HG03378 (cell line): ENCODE data around the gene SYNGR3.

Experiments used
- ATAC-seq: cut with Tn5 transposase; IDR thresholded peaks from one replicate; pipeline ENCODE4 v1.9.1; 2021; ENCODE audit warnings: mild to moderate bottlenecking, moderate library complexity; ENCODE audit not compliant: unreplicated experiment

Gene SYNGR3

DNA sequence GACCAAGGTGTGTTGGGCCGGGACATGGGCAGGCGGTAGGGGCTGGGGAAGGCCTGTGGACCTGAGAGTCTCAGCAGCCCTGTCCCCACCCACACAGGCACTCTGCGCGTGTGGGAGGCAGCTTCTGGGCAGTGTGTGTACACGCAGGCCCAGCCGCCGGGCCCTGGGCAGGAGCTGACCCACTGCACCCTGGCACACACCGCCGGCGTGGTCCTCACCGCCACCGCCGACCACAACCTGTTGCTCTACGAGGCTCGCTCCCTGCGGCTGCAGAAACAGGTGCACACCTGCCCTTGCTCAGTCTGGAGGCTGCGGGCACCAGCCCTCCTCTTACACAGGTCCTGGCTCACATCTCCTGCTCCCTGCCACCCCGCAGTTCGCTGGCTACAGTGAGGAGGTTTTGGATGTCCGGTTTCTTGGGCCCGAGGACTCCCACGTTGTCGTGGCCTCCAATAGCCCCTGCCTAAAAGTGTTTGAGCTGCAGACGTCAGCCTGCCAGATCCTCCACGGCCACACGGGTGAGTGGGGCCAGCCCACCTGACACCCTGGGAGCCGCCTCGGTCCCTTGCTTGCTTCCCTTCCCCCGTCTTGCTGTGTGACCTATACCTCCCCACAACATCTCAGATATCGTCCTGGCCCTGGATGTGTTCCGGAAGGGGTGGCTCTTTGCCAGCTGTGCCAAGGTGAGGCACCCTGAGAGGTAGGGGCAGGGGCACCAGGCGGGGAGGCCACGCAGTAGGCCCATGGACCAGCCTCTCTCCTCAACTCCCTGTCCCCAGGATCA, 14.1 kb upstream of the SYNGR3 start:
- no peak for ATAC-seq

GRCh38 chr16:1976216-1976520, 13.6 kb upstream of the SYNGR3 start:
- no peak for ATAC-seq

DNA sequence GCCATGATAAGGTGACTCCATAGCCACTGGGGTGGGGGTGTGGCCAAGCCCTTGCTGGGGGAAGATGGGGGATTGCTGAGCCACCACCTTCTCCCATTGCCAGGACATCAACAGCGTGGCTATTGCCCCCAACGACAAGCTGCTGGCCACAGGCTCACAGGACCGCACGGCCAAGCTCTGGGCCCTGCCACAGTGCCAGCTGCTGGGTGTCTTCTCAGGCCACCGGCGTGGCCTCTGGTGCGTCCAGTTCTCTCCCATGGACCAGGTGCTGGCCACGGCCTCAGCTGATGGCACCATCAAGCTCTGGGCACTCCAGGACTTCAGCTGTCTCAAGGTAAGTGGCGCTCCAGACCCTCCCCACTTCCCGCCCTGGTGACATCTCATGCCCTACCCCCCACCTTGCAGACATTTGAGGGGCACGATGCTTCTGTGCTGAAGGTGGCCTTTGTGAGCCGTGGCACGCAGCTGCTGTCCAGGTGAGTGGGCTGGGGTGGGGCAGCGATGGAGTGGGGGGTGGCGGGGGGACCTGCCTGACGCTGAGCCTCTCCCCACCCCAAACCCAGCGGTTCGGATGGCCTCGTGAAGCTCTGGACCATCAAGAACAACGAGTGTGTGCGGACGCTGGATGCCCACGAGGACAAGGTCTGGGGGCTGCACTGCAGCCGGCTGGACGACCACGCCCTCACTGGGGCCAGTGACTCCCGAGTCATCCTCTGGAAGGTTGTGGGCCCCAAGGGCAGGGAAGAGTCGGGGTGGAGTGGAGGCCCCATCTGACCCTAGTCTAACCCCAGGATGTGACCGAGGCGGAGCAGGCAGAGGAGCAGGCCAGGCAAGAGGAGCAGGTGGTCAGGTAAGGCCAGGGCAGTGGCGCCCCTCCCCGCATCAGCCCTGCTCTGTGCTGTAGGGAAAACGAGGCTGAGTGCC, 12.6 kb upstream of the SYNGR3 start:
- no peak for ATAC-seq

DNA sequence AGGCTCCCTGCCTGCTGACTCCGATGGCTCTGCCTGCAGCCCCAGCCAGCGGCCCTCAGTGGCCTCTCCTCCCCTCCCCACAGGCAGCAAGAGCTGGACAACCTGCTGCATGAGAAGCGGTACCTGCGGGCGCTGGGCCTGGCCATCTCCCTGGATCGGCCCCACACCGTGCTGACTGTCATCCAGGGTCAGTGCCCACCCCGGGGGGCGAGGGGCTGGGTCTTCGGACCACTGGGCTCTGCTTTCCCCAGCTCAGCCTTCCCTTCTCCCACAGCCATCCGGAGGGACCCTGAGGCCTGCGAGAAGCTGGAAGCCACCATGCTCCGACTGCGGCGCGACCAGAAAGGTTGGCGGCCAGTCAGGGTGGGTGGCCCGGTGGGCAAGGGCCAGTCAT, 11.9 kb upstream of the SYNGR3 start:
- no peak for ATAC-seq

DNA sequence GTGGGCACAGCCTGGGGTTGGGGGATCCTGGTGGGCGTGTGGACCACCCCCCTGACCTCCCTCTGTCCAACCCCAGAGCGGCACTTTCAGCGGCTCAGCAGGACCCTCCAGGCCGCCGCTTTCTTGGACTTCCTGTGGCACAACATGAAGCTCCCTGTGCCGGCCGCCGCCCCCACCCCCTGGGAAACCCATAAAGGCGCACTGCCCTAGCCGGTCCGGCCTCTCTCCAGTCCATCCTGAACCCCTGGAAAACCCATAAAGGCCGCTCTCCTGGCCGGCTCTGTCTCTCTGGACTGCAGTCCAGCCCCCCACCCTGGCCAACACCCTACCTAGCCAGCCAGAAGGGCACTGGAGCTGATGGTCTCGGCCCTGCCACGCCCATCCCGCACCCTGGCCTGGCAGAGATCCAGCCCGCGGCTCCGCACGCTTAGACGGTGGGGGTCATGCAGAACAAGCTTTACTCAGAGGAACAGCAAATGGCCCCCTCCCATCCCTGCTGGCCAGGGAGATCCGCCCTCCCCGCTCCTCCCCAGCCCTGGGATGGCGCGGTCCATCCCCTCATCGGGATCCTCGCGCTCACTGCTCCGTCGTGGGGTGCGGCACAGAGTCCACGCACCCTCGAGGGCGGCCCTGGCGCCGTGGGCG, 11.2 kb upstream of the SYNGR3 start:
- ATAC-seq: no peak

DNA sequence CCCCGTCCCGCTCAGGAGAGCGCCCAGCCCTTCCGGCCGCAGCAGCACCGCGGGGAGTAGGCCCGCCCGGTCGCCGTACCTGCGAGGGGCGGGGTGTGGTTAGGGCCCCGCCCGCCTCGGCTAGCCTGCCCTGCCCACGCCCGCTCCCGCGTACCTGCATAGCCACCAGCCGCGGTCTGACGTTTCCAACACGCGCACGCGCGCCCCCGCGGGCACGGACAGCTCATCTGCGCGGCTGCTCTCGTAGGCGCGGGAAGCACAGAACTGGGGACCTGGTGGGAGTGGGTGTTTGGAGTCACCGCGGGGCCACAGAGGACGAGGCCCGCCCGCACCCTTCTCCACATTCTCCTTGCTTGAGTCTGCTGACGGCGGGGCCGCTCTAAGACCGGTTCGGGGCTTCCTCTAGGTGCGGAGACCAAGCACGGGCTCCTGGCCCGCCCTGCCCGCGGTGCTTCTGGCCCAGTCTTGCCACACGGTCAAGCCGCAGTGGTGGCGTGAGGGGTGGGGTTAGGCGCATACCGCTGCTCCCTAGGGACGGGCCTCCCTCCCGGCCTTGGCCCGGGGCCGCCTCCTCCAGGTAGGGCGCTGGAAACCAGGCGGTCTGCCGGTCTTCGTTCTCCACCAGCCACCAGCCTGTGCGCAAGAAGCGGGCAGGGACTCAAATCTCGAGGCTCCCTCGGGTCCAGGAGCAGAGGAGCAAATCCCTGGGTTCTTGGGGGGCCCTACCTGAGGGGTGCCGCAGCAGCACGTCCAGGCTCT, 10.3 kb upstream of the SYNGR3 start:
- no peak for ATAC-seq

DNA sequence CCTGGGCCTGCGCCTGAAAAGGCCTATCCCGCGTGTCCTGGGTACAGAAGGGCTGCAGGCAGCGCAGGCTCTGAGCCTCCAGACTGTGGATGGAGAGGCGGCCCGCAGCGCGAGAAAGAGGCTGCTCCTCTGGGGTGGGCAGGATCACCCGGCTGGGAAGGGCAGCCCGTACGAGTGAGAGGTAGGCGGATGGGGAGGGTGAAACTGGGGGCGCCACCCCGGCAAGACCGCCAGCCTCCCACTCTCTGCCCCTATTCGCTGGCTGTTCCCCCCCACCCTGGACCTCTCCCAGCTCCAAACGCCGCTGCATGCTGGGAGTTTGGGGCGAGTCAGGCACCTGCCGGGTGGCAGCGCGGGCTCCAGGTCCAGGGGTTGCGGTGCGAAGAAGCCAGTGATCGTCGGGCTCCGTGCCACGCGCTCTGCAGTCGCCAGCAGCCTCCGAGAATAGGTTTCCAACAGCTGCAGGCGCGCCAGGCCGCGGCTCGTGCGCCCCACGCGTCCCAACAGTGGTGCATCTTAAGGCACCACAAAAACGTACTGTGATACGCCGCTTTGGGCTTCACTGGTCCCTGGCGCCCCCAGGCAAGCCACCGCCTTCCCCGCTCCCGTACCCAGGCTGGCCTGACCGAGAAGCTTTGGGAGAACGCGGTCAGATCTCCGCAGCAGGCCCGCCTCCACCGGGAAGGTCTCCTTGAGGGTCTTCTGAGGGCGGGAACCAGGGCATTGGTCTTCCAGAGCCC, 9.6 kb upstream of the SYNGR3 start:
- no peak for ATAC-seq

DNA sequence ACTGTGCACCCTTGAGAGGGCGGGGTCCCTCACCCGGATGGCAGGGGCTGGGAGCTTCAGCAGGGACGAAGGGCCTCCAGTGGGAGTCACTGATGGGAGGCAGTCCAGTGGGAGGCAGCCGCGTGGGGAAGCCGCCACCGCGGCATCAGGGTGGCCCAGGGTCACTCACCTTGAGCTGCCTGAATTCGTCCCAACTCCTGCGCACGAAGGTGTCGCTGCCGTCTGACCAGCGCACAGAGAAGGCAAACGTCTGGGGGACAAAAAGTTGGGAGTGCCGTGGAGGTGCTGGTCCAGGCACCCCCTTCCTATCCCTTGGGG, 9.0 kb upstream of the SYNGR3 start:
- ATAC-seq: no peak

DNA sequence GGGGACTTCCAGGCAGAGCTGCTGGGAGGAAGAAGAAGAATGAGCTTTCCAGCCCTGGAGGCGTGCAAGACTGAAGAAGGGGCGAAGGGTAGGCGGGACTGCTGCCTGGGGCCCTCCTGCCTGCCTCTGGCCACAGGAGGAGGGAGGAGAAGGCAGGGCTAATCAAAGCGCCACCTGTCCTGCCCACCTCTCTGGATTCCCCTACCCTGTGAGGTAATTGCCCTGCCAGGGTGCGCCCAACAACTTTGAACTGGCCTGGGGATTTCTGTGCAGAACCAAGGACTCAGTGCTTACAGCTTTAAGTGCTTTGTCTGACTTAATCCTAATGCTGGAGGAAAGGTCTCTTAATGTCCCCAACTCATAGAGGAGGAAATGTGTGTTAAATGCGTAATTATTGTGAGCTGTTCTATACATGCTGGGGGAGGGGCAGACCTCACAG, 8.4 kb upstream of the SYNGR3 start, which contains the start of gene NOXO1:
TSS of gene NOXO1 (minus strand) at position 72 of the 439 bp plus-strand sequence. CDS start 290 bp downstream, outside the sequence.
- ATAC-seq: no peak

- no peak for ATAC-seq
Measured at GRCh38 chr16:1982013-1982433, 7.7 kb upstream of the SYNGR3 start.

DNA sequence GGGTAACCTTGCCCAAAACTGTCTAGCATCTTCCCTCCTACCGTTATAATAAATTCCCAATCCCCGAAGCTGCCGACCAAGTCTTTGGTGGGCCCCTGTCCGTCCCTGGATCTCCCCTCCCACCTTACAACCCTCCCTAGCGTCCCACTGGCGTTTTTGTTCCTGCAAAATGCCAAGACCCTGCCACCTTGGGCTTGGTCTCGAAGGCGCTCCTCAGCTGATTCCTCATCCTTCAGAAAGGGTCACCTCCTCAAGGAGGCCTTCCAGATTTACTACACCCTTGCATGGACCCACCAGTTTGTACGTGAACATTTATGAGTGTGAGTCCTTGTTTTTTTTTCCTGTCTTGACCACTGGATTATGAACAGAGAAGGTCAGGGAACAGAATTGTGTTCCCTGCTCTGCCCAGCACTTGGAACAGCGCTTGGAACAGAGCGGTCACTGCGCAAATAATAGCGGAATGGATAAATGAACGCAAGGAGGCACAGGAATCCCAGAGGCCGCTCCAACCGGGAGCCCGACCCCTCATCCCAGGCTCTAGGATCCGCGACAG, 6.7 kb upstream of the SYNGR3 start:
- ATAC-seq: no peak

DNA sequence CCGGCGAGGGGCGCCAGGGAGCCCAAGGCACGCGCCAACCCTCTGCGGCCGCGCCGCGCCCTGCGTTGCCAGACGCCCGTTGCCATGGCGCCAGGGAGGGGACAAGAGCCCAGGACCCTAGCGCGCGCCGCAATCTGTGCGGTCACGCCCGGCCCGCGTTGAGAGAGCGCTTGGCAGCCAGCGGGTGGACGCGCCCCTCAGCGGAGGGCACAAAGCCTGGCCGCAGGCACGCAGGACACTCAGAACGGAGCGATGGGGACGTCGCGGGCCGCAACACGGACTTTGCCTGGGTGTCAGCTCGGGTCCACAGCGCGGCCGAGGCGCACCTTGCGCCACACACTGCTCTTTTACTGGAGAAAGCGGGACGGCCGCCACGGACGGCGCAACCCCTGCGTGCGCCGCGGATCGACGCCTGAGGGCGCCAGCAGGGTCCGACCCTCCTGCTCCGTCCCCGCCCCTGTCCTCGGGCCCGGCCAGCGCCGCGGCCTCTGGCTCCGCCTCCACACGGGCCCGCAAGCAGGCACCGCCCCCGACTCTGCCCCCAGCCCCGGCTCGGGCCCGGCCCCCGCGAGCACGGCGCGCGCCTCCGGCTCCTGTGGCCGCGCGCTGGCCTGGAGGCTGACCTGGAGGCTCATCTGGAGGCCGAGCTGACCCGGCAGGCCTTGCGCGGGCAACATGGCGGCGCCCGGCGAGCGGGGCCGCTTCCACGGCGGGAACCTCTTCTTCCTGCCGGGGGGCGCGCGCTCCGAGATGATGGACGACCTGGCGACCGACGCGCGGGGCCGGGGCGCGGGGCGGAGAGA, 6.0 kb upstream of the SYNGR3 start, which contains the start of gene GFER:
TSS of gene GFER (plus strand) at position 650 of the 803 bp plus-strand sequence. CDS start at position 676, 26 bp downstream.
- peak; percentile 48 for ATAC-seq

DNA sequence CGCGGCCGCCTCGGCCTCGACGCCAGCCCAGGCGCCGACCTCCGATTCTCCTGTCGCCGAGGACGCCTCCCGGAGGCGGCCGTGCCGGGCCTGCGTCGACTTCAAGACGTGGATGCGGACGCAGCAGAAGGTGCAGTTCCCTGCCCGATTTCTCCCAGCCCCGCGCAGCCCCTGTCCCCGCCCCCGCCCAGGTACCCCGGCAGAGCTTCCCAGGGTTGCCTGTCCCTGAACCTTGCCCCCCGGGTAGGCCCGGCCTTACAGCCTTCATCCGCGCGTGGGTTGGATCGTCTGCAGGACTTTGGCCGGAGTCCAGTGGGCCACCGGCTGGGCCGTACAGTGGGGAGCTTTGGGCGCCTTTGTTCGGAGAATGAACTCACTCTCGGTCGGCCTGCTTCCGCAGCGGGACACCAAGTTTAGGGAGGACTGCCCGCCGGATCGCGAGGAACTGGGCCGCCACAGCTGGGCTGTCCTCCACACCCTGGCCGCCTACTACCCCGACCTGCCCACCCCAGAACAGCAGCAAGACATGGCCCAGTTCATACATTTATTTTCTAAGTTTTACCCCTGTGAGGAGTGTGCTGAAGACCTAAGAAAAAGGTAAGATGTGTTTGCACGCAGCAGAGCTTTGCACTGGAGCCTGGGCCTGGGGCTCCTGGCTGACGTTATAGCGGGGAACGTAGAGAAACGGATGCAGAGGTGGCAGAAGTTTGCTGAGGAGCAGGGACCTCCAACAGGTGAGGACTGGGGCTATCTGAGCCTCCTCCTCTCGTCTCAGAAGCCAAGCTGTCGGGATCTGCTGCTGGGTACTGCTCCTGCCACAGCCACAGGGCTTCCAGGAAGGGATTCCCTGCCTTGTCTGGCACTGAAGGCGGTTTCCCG, 5.2 kb upstream of the SYNGR3 start:
- no peak for ATAC-seq

GRCh38 chr16:1985466-1986150, 4.2 kb upstream of the SYNGR3 start:
- ATAC-seq: no peak

GRCh38 chr16:1987198-1987597, 2.6 kb upstream of the SYNGR3 start:
- no peak for ATAC-seq

- ATAC-seq: no peak
Measured at GRCh38 chr16:1990101-1990350, 256 bp downstream of the SYNGR3 start.

DNA sequence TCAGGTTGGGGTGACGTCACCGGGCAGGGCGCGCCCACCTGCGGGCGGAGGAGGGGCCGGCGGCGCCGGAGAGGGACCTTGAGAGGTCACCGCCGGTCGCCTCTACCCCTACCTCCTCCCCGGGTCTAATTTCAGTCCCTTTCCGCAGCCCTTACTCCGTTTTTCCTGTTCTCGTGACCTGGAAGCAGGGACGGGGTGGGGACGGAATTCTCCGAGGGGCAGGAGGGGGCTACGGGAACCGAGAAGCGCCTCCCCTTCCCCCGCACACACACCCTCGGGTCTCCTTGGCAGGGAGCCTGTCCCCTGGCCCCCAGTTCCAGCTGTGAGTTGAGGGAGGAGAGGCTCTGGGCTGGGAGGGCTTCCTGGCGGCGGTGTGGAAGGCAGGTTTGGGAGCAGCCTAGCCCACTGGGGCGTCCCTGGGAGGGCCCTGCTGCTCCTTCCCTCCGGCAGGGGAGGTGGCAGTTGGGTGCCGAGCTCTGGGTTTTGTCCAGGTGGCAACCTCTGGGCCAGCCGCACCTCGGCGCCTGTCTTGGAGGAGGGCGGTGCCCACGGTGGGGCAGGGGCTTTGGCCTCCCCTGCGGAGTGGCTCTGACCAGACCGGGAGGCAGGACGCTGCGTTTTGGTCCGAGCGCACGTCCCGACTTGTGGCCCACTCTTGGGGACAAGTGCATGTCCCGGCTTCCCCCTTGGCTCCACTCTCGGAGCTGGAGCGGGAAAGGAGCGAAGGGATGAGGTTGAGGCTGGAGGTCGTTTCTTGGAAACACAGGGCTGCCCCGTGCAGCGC, 773 bp downstream of the SYNGR3 start:
- ATAC-seq: peak; percentile 3
